PC-3 (cell line): Measurements from ENCODE around the gene NXPE3.

Source experiments
- CTCF ChIP-seq: fragments of 300-600 bp; sonication (generic); conservative IDR thresholded peaks from 2 replicates; pipeline ENCODE4 v1.5.1; 2017; ENCODE audit warnings: antibody characterized with exemption, low read depth, mild to moderate bottlenecking, low read length
- EZH2 ChIP-seq: fragments of 300-600 bp; sonication (generic); IDR thresholded peaks from one replicate; pipeline ENCODE4 v1.6.1; 2017; ENCODE audit warnings: antibody characterized with exemption, mild to moderate bottlenecking, low read length; ENCODE audit not compliant: unreplicated experiment

GRCh38 chr3:101779822-101780381, 891 bp downstream of the NXPE3 start:
- TF ChIP-seq CTCF: no peak
- TF ChIP-seq EZH2: no peak
